HepG2 (cell line): ENCODE results near the gene RPS6KA2. TPM values are rescaled to one million over a fixed set of nuclear protein-coding genes. Genes with fewer than 3 reads are reported as not detected.

ENCODE experiments used
- EP300 ChIP-seq, 3 experiments: sonication (generic) in 1 of 3; formaldehyde crosslinking in 1 of 3; IDR thresholded peaks; 2 replicates each; pipeline versions ENCODE4 v1.5.1 to v1.6.1; 2011 to 2020; ENCODE audit warnings: low read depth in 2 of 3, low read length in 2 of 3, borderline replicate concordance in 1 of 3, improper control_type of control experiment in 1 of 3, mild to moderate bottlenecking in 1 of 3, missing genetic modification reagents in 1 of 3, moderate library complexity in 1 of 3
- FOXJ3 ChIP-seq: sonication (generic); formaldehyde crosslinking; IDR thresholded peaks from 2 replicates; pipeline ENCODE4 v1.4.0; 2020; ENCODE audit warnings: missing genetic modification reagents, mild to moderate bottlenecking, borderline replicate concordance
- KAT2B ChIP-seq: fragments of 150-350 bp; IDR thresholded peaks from 2 replicates; pipeline ENCODE4 v1.6.1; 2014; ENCODE audit warnings: low read depth, low read length, borderline replicate concordance
- NBN ChIP-seq: fragments of 450-650 bp; conservative IDR thresholded peaks from 2 replicates; pipeline ENCODE4 v1.6.1; 2017
- NCOR1 ChIP-seq: fragments of 200-600 bp; sonication (generic); IDR thresholded peaks from 2 replicates; pipeline ENCODE4 v1.7.0; 2017; ENCODE audit warnings: antibody characterized with exemption, low read length, borderline replicate concordance
- NR2F1 ChIP-seq, 2 experiments: fragments of 450-650 bp in 1 of 2; formaldehyde crosslinking in 1 of 2; IDR thresholded peaks; 2 replicates each; pipeline versions ENCODE4 v1.5.0 to v1.6.1; 2016 to 2020; ENCODE audit warnings: mild to moderate bottlenecking in 1 of 2, missing compliant biosample characterization in 1 of 2, missing genetic modification reagents in 1 of 2, moderate library complexity in 1 of 2
- NR2F6 ChIP-seq, 2 experiments: IDR thresholded peaks; 2 replicates each; pipeline ENCODE4 v1.6.1; 2016; ENCODE audit warnings: antibody characterized with exemption in 1 of 2, mild to moderate bottlenecking in 1 of 2
- PPARG ChIP-seq: conservative IDR thresholded peaks from 2 replicates; pipeline ENCODE4 v1.6.1; 2016; ENCODE audit warnings: missing biosample characterization, missing genetic modification reagents
- PRDM4 ChIP-seq: sonication (generic); formaldehyde crosslinking; IDR thresholded peaks from 2 replicates; pipeline ENCODE4 v1.9.0; 2021; ENCODE audit warnings: missing genetic modification reagents, borderline replicate concordance
- TEF ChIP-seq: sonication (generic); formaldehyde crosslinking; IDR thresholded peaks from 2 replicates; pipeline ENCODE4 v1.5.0; 2020; ENCODE audit warnings: missing genetic modification reagents
- TFAP4 ChIP-seq: sonication (generic); IDR thresholded peaks from 2 replicates; pipeline ENCODE4 v1.6.1; 2016; ENCODE audit warnings: low read depth, borderline replicate concordance
- THRA ChIP-seq: sonication (generic); formaldehyde crosslinking; IDR thresholded peaks from 2 replicates; pipeline ENCODE4 v1.4.0; 2020; ENCODE audit warnings: missing genetic modification reagents, borderline replicate concordance
- ZBTB25 ChIP-seq: IDR thresholded peaks from 2 replicates; pipeline ENCODE4 v1.6.1; 2018; ENCODE audit warnings: missing genetic modification reagents
- ZIK1 ChIP-seq: sonication (generic); formaldehyde crosslinking; IDR thresholded peaks from 2 replicates; pipeline ENCODE4 v1.5.0; 2020; ENCODE audit warnings: mild to moderate bottlenecking, low read depth, missing genetic modification reagents, borderline replicate concordance
- ZNF326 ChIP-seq: sonication (generic); formaldehyde crosslinking; IDR thresholded peaks from 2 replicates; pipeline ENCODE4 v1.4.0; 2020; ENCODE audit warnings: missing genetic modification reagents, borderline replicate concordance
- ZNF710 ChIP-seq: sonication (generic); formaldehyde crosslinking; IDR thresholded peaks from 2 replicates; pipeline ENCODE4 v1.5.0; 2020; ENCODE audit warnings: mild to moderate bottlenecking, missing genetic modification reagents, borderline replicate concordance
- ZNF83 ChIP-seq: sonication (generic); formaldehyde crosslinking; IDR thresholded peaks from 2 replicates; pipeline ENCODE4 v1.4.0; 2020; ENCODE audit warnings: missing genetic modification reagents, mild to moderate bottlenecking, borderline replicate concordance
- ZSCAN5A ChIP-seq: sonication (generic); formaldehyde crosslinking; IDR thresholded peaks from 2 replicates; pipeline ENCODE4 v1.8.0; 2022; ENCODE audit warnings: mild to moderate bottlenecking, missing genetic modification reagents, borderline replicate concordance
- polyA plus RNA-seq, 8 experiments: library from polyadenylated mRNA; depleted of rRNA in 3 of 8; stranded (reverse) in 7 of 8; unstranded in 1 of 8; fragments of >200 nt; fragmentation: Illumina TruSeq in 4 of 8; extraction: Trizol in 4 of 8; gene quantifications; 2 replicates each; pipeline versions ENCODE4 v1.2.1 to v1.2.3, GENCODE V29; 2011 to 2016; ENCODE audit warnings: low read depth in 4 of 8, missing spikeins in 1 of 8, mixed read lengths in 1 of 8; ENCODE audit not compliant: insufficient read depth in 1 of 8
- total RNA-seq, 5 experiments: library from RNA; depleted of rRNA; stranded (reverse); fragments of >200 nt; fragmentation: Illumina TruSeq; extraction: Trizol; gene quantifications; 2 replicates each; pipeline ENCODE4 v1.2.3, GENCODE V29; 2016; ENCODE audit warnings: low read depth in 1 of 5

Gene RPS6KA2
- total and polyA plus RNA-seq, 2 of the 13 experiments (the other 11 are each of a cell fraction or from before 2014, with no cell fraction given), result 0.22 to 0.38 TPM

- TF ChIP-seq PRDM4 (CRISPR knock-in tag) (no peak), ZNF83 (CRISPR knock-in tag) (no peak), EP300 (IDR thresholded peaks at IDR 0.05; ENCODE audit: low read depth in 2 of 2, low read length in 2 of 2) (peak in 1 of 2 experiments; percentile 85; a peak in 2 of 4 replicates), EP300 (CRISPR knock-in tag; IDR thresholded peaks at IDR 0.05; ENCODE audit: borderline replicate concordance) (no peak), ZNF710 (CRISPR knock-in tag) (peak; percentile 60; the same call in 1 of the 2 replicates), ZBTB25 (peak; percentile 42; the same call in 1 of the 2 replicates), ZSCAN5A (CRISPR knock-in tag) (no peak), PPARG (CRISPR knock-in tag) (peak; percentile 92), NCOR1 (peak; percentile 62), KAT2B (no peak), NR2F1 (CRISPR knock-in tag; IDR thresholded peaks at IDR 0.05) (peak; percentile 47 to 60; a peak in 2 of 4 replicates), TEF (CRISPR knock-in tag) (peak; percentile 89), ZIK1 (CRISPR knock-in tag) (no peak), TFAP4 (no peak), THRA (CRISPR knock-in tag) (peak; percentile 84; the same call in 1 of the 2 replicates), ZNF326 (CRISPR knock-in tag) (no peak), NR2F6 (IDR thresholded peaks at IDR 0.05) (peak; percentile 96), NR2F6 (CRISPR knock-in tag; IDR thresholded peaks at IDR 0.05) (peak; percentile 91), FOXJ3 (CRISPR knock-in tag) (peak; percentile 72; the same call in 1 of the 2 replicates), NBN (0 out of 2 replicates have a peak, but pooled peaks have one; percentile 54)
Observed at GRCh38 chr6:166389119-166389518, 237.9 kb downstream of the RPS6KA2 start (continued).
